WTC11 (cell line): ENCODE measurements around the gene MCCC1. TPM values are rescaled to one million over a fixed set of nuclear protein-coding genes. Genes with fewer than 3 reads are reported as not detected.

Experiments used
- ATAC-seq: fragments of 200-7000 bp; cut with Tn5 transposase; 2 replicates; pipeline ENCODE4 v1.10.0; 2021; ENCODE audit warnings: mild to moderate bottlenecking, moderate library complexity
- CTCF ChIA-PET: fragments of 300-600 bp; sonication (Branson Sonifier 250); formaldehyde crosslinking; loops from one replicate; lab custom pipeline; 2021; ENCODE audit warnings: antibody characterized with exemption; lab: Charles Lee
- POLR2A ChIA-PET: fragments of 350-600 bp; sonication (Branson Sonifier 250); formaldehyde crosslinking; loops from one replicate; lab custom pipeline; 2021; ENCODE audit warnings: antibody characterized with exemption; lab: Charles Lee
- DNase-seq: peaks from one replicate; pipeline ENCODE4 v3.0.0; 2021; ENCODE audit warnings: low spot score
- H3K27ac Mint-ChIP-seq: 2 replicates; pipeline ENCODE4 v1.8.0; 2021; ENCODE audit warnings: mixed read lengths
- H3K27me3 Mint-ChIP-seq: 2 replicates; pipeline ENCODE4 v1.8.0; 2021; ENCODE audit warnings: low read depth, mild to moderate bottlenecking, moderate library complexity, mixed read lengths
- H3K36me3 Mint-ChIP-seq: 2 replicates; pipeline ENCODE4 v1.8.0; 2021; ENCODE audit warnings: mixed read lengths
- H3K4me1 Mint-ChIP-seq: 2 replicates; pipeline ENCODE4 v1.8.0; 2022; ENCODE audit warnings: mixed read lengths
- H3K4me3 Mint-ChIP-seq: 2 replicates; pipeline ENCODE4 v1.8.0; 2021; ENCODE audit warnings: mild to moderate bottlenecking, moderate library complexity, mixed read lengths
- H3K9me3 Mint-ChIP-seq: 2 replicates; pipeline ENCODE4 v1.8.0; 2021; ENCODE audit warnings: mixed read lengths
- ATF1 ChIP-seq: sonication (generic); formaldehyde crosslinking; IDR thresholded peaks from 2 replicates; pipeline ENCODE4 v1.8.1; 2023; ENCODE audit warnings: mild to moderate bottlenecking, moderate library complexity, missing genetic modification reagents
- CBFB ChIP-seq: sonication (generic); formaldehyde crosslinking; IDR thresholded peaks from 2 replicates; pipeline ENCODE4 v1.8.1; 2022; ENCODE audit warnings: mild to moderate bottlenecking, low read depth, missing genetic modification reagents
- FOXP1 ChIP-seq: sonication (generic); formaldehyde crosslinking; IDR thresholded peaks from 2 replicates; pipeline ENCODE4 v1.8.0; 2022; ENCODE audit warnings: missing genetic modification reagents, mild to moderate bottlenecking, moderate library complexity, borderline replicate concordance
- GRHL2 ChIP-seq: fragments of 250-450 bp; sonication (Bioruptor Pico); IDR thresholded peaks from 2 replicates; pipeline ENCODE4 v1.8.0; 2022; ENCODE audit warnings: mild to moderate bottlenecking, moderate library complexity; ENCODE audit not compliant: insufficient replicate concordance, severe bottlenecking
- JAZF1 ChIP-seq: fragments of 250-450 bp; sonication (Bioruptor Pico); IDR thresholded peaks from 2 replicates; pipeline ENCODE4 v1.9.0; 2021; ENCODE audit warnings: moderate library complexity, mild to moderate bottlenecking, inconsistent platforms
- NFATC4 ChIP-seq: fragments of 250-450 bp; sonication (Bioruptor Pico); IDR thresholded peaks from 2 replicates; pipeline ENCODE4 v1.9.0; 2021; ENCODE audit warnings: mild to moderate bottlenecking
- ZNF232 ChIP-seq: sonication (generic); formaldehyde crosslinking; IDR thresholded peaks from 2 replicates; pipeline ENCODE4 v1.8.0; 2022; ENCODE audit warnings: mild to moderate bottlenecking, missing genetic modification reagents
- ZNF263 ChIP-seq: sonication (generic); formaldehyde crosslinking; IDR thresholded peaks from 2 replicates; pipeline ENCODE4 v1.8.1; 2022; ENCODE audit warnings: low read depth, mild to moderate bottlenecking, moderate library complexity, missing genetic modification reagents
- ZNF317 ChIP-seq: sonication (generic); formaldehyde crosslinking; IDR thresholded peaks from 2 replicates; pipeline ENCODE4 v1.8.1; 2023; ENCODE audit warnings: low read depth, mild to moderate bottlenecking, moderate library complexity, missing genetic modification reagents, borderline replicate concordance
- ZNF671 ChIP-seq: fragments of 250-450 bp; sonication (Bioruptor Pico); IDR thresholded peaks from 2 replicates; pipeline ENCODE4 v1.8.0; 2021; ENCODE audit warnings: mild to moderate bottlenecking
- total RNA-seq: library from RNA; stranded (reverse); gene quantifications from 3 replicates; pipeline ENCODE4 v1.2.3, GENCODE V29; 2021
- TF ChIP-seq, protein P1 (sequence below): sonication (generic); formaldehyde crosslinking; IDR thresholded peaks from 2 replicates; pipeline ENCODE4 v1.8.0; 2022; ENCODE audit warnings: mild to moderate bottlenecking, missing genetic modification reagents
- TF ChIP-seq, protein P2 (sequence below): sonication (generic); formaldehyde crosslinking; IDR thresholded peaks from 2 replicates; pipeline ENCODE4 v1.8.1; 2022; ENCODE audit warnings: mild to moderate bottlenecking, moderate library complexity, missing genetic modification reagents
- TF ChIP-seq, protein P3 (sequence below): sonication (generic); formaldehyde crosslinking; IDR thresholded peaks from 2 replicates; pipeline ENCODE4 v1.8.1; 2022; ENCODE audit warnings: missing genetic modification reagents, borderline replicate concordance
- TF ChIP-seq, protein P4 (sequence below): fragments of 250-450 bp; sonication (Bioruptor Pico); IDR thresholded peaks from 2 replicates; pipeline ENCODE4 v1.9.0; 2021; ENCODE audit warnings: mild to moderate bottlenecking, borderline replicate concordance
- TF ChIP-seq, protein P5 (sequence below): sonication (generic); formaldehyde crosslinking; IDR thresholded peaks from 2 replicates; pipeline ENCODE4 v1.8.0; 2023; ENCODE audit warnings: missing genetic modification reagents
- TF ChIP-seq, protein P6 (sequence below): sonication (generic); formaldehyde crosslinking; IDR thresholded peaks from 2 replicates; pipeline ENCODE4 v1.8.1; 2023; ENCODE audit warnings: mild to moderate bottlenecking, missing genetic modification reagents, borderline replicate concordance
- TF ChIP-seq, protein P7 (sequence below): sonication (generic); formaldehyde crosslinking; IDR thresholded peaks from 2 replicates; pipeline ENCODE4 v1.8.0; 2022; ENCODE audit warnings: mild to moderate bottlenecking, missing genetic modification reagents
- TF ChIP-seq, protein P8 (sequence below): sonication (generic); formaldehyde crosslinking; IDR thresholded peaks from 2 replicates; pipeline ENCODE4 v1.8.0; 2023; ENCODE audit warnings: mild to moderate bottlenecking, missing genetic modification reagents

Gene MCCC1
- total RNA-seq, 1 experiment from 2014 or later = 19.5 TPM

DNA sequence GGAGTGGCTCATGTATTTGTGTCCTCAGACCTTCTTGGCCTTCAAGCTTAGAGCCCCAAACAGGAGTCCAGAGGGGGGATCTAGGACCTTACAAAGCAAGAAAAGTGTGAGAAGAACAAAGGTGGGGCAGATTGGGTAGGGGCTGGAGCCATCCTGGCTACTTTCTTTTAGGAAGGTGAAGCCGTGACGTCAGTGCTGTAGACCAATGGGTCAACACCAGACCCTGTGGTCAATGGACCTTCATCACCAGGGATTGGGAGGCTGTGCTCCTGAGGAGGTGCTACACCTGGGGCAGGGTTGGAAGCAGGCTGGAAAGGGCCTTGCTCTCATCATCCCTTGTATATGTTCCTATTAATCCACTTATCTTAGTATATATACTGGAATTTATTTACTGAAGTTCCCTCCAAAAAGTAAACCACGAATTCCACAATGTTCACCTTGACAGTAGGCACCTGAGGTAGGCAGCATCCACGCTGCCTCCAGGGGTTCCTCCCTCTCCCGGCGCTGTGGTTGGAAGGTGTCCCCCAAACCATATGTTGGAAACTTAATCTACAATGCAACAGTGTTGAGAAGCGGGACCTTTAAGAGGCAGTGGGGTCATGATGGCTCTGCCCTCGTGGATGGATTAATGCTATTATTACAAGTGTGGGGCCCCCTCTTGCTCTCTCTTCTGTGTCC is 21.4 kb upstream of the MCCC1 start (continued):
- TF ChIP-seq ATF1 (CRISPR knock-in tag) (no peak), ZNF317 (CRISPR knock-in tag) (no peak), ZNF671 (CRISPR knock-in tag) (no peak)
- TF ChIP-seq, protein P1, sequence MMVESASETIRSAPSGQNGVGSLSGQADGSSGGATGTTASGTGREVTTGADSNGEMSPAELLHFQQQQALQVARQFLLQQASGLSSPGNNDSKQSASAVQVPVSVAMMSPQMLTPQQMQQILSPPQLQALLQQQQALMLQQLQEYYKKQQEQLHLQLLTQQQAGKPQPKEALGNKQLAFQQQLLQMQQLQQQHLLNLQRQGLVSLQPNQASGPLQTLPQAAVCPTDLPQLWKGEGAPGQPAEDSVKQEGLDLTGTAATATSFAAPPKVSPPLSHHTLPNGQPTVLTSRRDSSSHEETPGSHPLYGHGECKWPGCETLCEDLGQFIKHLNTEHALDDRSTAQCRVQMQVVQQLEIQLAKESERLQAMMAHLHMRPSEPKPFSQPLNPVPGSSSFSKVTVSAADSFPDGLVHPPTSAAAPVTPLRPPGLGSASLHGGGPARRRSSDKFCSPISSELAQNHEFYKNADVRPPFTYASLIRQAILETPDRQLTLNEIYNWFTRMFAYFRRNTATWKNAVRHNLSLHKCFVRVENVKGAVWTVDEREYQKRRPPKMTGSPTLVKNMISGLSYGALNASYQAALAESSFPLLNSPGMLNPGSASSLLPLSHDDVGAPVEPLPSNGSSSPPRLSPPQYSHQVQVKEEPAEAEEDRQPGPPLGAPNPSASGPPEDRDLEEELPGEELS = no peak

DNA sequence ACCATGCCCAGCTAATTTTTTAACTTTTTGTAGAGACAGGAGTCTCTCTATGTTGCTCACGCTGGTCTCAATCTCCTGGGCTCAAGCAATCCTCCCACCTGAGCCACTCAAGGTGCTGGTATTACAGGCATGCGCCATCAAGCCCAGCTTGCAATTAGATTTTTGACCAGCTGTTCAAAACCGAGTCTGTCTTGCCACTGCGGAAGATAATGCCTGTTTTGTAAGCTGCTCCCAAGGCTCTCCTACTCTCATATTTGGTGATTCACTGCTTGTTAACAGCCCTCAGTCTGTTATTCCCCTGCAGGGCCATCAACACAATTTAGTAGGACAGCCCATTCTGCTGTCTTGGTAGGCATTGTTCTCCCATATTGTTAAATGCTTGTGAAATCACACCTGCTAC is 17.8 kb upstream of the MCCC1 start:
- H3K27ac Mint-ChIP-seq = no peak overlapping the region
- peaks cover 26% of the 10 kb centered on the region for H3K4me1 Mint-ChIP-seq
- POLR2A ChIA-PET = no interaction called here
- CTCF ChIA-PET = interaction anchor here (0.6 to 1.9 kb wide), 4 partner anchors 32 to 528 kb away, joined by 3 to 10 read pairs (median 6); no protein-coding TSS in a partner anchor
- H3K4me3 Mint-ChIP-seq = peak overlapping the region; percentile 81
- peaks cover 6% of the 10 kb centered on the region for H3K9me3 Mint-ChIP-seq
- ATAC-seq (no peak), DNase-seq (no peak)
- 0 out of 2 replicates have a peak, but pooled peaks cover 2% of the 10 kb centered on the region for H3K36me3 Mint-ChIP-seq
- H3K27me3 Mint-ChIP-seq = peaks cover 26% of the 10 kb centered on the region
- no peak for TF ChIP-seq NFATC4
- TF ChIP-seq FOXP1 = no peak
- TF ChIP-seq, protein P2, sequence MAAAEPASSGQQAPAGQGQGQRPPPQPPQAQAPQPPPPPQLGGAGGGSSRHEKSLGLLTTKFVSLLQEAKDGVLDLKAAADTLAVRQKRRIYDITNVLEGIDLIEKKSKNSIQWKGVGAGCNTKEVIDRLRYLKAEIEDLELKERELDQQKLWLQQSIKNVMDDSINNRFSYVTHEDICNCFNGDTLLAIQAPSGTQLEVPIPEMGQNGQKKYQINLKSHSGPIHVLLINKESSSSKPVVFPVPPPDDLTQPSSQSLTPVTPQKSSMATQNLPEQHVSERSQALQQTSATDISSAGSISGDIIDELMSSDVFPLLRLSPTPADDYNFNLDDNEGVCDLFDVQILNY = no peak
- TF ChIP-seq, protein P3, sequence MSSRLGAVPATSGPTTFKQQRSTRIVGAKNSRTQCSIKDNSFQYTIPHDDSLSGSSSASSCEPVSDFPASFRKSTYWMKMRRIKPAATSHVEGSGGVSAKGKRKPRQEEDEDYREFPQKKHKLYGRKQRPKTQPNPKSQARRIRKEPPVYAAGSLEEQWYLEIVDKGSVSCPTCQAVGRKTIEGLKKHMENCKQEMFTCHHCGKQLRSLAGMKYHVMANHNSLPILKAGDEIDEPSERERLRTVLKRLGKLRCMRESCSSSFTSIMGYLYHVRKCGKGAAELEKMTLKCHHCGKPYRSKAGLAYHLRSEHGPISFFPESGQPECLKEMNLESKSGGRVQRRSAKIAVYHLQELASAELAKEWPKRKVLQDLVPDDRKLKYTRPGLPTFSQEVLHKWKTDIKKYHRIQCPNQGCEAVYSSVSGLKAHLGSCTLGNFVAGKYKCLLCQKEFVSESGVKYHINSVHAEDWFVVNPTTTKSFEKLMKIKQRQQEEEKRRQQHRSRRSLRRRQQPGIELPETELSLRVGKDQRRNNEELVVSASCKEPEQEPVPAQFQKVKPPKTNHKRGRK (CRISPR knock-in tag) = no peak
- TF ChIP-seq ZNF263 = no peak
- TF ChIP-seq ZNF232 = no peak
- TF ChIP-seq, protein P4, sequence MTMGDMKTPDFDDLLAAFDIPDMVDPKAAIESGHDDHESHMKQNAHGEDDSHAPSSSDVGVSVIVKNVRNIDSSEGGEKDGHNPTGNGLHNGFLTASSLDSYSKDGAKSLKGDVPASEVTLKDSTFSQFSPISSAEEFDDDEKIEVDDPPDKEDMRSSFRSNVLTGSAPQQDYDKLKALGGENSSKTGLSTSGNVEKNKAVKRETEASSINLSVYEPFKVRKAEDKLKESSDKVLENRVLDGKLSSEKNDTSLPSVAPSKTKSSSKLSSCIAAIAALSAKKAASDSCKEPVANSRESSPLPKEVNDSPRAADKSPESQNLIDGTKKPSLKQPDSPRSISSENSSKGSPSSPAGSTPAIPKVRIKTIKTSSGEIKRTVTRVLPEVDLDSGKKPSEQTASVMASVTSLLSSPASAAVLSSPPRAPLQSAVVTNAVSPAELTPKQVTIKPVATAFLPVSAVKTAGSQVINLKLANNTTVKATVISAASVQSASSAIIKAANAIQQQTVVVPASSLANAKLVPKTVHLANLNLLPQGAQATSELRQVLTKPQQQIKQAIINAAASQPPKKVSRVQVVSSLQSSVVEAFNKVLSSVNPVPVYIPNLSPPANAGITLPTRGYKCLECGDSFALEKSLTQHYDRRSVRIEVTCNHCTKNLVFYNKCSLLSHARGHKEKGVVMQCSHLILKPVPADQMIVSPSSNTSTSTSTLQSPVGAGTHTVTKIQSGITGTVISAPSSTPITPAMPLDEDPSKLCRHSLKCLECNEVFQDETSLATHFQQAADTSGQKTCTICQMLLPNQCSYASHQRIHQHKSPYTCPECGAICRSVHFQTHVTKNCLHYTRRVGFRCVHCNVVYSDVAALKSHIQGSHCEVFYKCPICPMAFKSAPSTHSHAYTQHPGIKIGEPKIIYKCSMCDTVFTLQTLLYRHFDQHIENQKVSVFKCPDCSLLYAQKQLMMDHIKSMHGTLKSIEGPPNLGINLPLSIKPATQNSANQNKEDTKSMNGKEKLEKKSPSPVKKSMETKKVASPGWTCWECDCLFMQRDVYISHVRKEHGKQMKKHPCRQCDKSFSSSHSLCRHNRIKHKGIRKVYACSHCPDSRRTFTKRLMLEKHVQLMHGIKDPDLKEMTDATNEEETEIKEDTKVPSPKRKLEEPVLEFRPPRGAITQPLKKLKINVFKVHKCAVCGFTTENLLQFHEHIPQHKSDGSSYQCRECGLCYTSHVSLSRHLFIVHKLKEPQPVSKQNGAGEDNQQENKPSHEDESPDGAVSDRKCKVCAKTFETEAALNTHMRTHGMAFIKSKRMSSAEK = no peak
- no peak for TF ChIP-seq CBFB (CRISPR knock-in tag)
- TF ChIP-seq, protein P5, sequence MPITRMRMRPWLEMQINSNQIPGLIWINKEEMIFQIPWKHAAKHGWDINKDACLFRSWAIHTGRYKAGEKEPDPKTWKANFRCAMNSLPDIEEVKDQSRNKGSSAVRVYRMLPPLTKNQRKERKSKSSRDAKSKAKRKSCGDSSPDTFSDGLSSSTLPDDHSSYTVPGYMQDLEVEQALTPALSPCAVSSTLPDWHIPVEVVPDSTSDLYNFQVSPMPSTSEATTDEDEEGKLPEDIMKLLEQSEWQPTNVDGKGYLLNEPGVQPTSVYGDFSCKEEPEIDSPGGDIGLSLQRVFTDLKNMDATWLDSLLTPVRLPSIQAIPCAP (CRISPR knock-in tag) = no peak
- TF ChIP-seq GRHL2 = no peak
- TF ChIP-seq, protein P6, sequence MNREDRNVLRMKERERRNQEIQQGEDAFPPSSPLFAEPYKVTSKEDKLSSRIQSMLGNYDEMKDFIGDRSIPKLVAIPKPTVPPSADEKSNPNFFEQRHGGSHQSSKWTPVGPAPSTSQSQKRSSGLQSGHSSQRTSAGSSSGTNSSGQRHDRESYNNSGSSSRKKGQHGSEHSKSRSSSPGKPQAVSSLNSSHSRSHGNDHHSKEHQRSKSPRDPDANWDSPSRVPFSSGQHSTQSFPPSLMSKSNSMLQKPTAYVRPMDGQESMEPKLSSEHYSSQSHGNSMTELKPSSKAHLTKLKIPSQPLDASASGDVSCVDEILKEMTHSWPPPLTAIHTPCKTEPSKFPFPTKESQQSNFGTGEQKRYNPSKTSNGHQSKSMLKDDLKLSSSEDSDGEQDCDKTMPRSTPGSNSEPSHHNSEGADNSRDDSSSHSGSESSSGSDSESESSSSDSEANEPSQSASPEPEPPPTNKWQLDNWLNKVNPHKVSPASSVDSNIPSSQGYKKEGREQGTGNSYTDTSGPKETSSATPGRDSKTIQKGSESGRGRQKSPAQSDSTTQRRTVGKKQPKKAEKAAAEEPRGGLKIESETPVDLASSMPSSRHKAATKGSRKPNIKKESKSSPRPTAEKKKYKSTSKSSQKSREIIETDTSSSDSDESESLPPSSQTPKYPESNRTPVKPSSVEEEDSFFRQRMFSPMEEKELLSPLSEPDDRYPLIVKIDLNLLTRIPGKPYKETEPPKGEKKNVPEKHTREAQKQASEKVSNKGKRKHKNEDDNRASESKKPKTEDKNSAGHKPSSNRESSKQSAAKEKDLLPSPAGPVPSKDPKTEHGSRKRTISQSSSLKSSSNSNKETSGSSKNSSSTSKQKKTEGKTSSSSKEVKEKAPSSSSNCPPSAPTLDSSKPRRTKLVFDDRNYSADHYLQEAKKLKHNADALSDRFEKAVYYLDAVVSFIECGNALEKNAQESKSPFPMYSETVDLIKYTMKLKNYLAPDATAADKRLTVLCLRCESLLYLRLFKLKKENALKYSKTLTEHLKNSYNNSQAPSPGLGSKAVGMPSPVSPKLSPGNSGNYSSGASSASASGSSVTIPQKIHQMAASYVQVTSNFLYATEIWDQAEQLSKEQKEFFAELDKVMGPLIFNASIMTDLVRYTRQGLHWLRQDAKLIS (CRISPR knock-in tag) = no peak
- no peak for TF ChIP-seq JAZF1 (CRISPR knock-in tag)
- TF ChIP-seq, protein P7, sequence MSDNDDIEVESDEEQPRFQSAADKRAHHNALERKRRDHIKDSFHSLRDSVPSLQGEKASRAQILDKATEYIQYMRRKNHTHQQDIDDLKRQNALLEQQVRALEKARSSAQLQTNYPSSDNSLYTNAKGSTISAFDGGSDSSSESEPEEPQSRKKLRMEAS = no peak
- TF ChIP-seq, protein P8, sequence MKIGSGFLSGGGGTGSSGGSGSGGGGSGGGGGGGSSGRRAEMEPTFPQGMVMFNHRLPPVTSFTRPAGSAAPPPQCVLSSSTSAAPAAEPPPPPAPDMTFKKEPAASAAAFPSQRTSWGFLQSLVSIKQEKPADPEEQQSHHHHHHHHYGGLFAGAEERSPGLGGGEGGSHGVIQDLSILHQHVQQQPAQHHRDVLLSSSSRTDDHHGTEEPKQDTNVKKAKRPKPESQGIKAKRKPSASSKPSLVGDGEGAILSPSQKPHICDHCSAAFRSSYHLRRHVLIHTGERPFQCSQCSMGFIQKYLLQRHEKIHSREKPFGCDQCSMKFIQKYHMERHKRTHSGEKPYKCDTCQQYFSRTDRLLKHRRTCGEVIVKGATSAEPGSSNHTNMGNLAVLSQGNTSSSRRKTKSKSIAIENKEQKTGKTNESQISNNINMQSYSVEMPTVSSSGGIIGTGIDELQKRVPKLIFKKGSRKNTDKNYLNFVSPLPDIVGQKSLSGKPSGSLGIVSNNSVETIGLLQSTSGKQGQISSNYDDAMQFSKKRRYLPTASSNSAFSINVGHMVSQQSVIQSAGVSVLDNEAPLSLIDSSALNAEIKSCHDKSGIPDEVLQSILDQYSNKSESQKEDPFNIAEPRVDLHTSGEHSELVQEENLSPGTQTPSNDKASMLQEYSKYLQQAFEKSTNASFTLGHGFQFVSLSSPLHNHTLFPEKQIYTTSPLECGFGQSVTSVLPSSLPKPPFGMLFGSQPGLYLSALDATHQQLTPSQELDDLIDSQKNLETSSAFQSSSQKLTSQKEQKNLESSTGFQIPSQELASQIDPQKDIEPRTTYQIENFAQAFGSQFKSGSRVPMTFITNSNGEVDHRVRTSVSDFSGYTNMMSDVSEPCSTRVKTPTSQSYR = no peak
